Upper lobe of left lung (tissue), 6 donors: ENCODE data around the gene ADD1. TPM values are rescaled to one million over a fixed set of nuclear protein-coding genes. Genes with fewer than 3 reads are reported as not detected.

Experiments used
- ATAC-seq, 2 donors: fragments of 200-7000 bp; cut with Tn5 transposase; one replicate each; pipeline ENCODE4 v1.9.1; 2022; ENCODE audit warnings: mild to moderate bottlenecking in 2 of 2, moderate library complexity in 2 of 2; ENCODE audit not compliant: low FRiP score in 2 of 2
- DNase-seq, 2 donors: peaks; one replicate each; pipeline ENCODE4 v3.0.0-alpha.2; 2019 to 2020
- H3K27ac ChIP-seq, 4 donors: fragments of 200-600 bp; sonication (generic); one replicate each; pipeline ENCODE4 v1.5.1; 2016 to 2019
- H3K27me3 ChIP-seq, 4 donors: fragments of 200-600 bp; sonication (generic); one replicate each; pipeline ENCODE4 v1.5.1; 2017 to 2019
- H3K36me3 ChIP-seq, 4 donors: fragments of 200-600 bp; sonication (generic); one replicate each; pipeline ENCODE4 v1.5.1; 2016 to 2019
- H3K4me1 ChIP-seq, 4 donors: fragments of 200-600 bp; sonication (generic); one replicate each; pipeline ENCODE4 v1.5.1; 2018 to 2019
- H3K4me3 ChIP-seq, 4 donors: fragments of 200-600 bp; sonication (generic); one replicate each; pipeline ENCODE4 v1.5.1; 2017 to 2019; ENCODE audit warnings: mild to moderate bottlenecking in 2 of 4, moderate library complexity in 1 of 4
- H3K9me3 ChIP-seq, 4 donors: fragments of 200-600 bp; sonication (generic); one replicate each; pipeline ENCODE4 v1.5.1; 2018 to 2019
- EP300 ChIP-seq, 4 donors: sonication (generic); formaldehyde crosslinking; IDR thresholded peaks; one replicate each; pipeline ENCODE4 v1.5.1; 2017; ENCODE audit warnings: antibody characterized with exemption in 4 of 4, control low read depth in 2 of 4
- POLR2A ChIP-seq, 4 donors: fragments of 450-650 bp; IDR thresholded peaks; one replicate each; pipeline ENCODE4 v1.5.1; 2016 to 2017; ENCODE audit warnings: antibody characterized with exemption in 4 of 4, mild to moderate bottlenecking in 2 of 4
- POLR2AphosphoS5 ChIP-seq, 2 donors: sonication (generic); formaldehyde crosslinking; IDR thresholded peaks; one replicate each; pipeline ENCODE4 v1.5.1; 2017; ENCODE audit warnings: antibody characterized with exemption in 2 of 2
- WGBS, 2 donors: methylation state at CpG; one replicate each; pipeline ENCODE4 v1.1.5; 2017 to 2018; 5-methylcytosine and 5-hydroxymethylcytosine counted together
- total RNA-seq, 6 donors: library from RNA; depleted of rRNA in 4 of 6; stranded (reverse); fragments of >200 nt in 4 of 6; gene quantifications; one replicate each; pipeline versions ENCODE4 v1.1.0 to v1.2.1, GENCODE V29; 2016 to 2021
- TF ChIP-seq, protein P1 (sequence below), 6 experiments: fragments of 450-650 bp in 4 of 6; fragments of 200-600 bp in 2 of 6; sonication (generic) in 2 of 6; IDR thresholded peaks; one replicate each; pipeline ENCODE4 v1.5.1; 2016 to 2019; ENCODE audit warnings: antibody characterized with exemption in 6 of 6
- donor health status: DM: no; HTN: no; CAD: no; lungs with moderate emphysema.
- donor health status: DM: no; HTN: yes; CAD: no; lungs with severe emphysema.

Gene ADD1
- total RNA-seq, 6 donors from 2014 or later: 184 to 651 (median 290) TPM

DNA sequence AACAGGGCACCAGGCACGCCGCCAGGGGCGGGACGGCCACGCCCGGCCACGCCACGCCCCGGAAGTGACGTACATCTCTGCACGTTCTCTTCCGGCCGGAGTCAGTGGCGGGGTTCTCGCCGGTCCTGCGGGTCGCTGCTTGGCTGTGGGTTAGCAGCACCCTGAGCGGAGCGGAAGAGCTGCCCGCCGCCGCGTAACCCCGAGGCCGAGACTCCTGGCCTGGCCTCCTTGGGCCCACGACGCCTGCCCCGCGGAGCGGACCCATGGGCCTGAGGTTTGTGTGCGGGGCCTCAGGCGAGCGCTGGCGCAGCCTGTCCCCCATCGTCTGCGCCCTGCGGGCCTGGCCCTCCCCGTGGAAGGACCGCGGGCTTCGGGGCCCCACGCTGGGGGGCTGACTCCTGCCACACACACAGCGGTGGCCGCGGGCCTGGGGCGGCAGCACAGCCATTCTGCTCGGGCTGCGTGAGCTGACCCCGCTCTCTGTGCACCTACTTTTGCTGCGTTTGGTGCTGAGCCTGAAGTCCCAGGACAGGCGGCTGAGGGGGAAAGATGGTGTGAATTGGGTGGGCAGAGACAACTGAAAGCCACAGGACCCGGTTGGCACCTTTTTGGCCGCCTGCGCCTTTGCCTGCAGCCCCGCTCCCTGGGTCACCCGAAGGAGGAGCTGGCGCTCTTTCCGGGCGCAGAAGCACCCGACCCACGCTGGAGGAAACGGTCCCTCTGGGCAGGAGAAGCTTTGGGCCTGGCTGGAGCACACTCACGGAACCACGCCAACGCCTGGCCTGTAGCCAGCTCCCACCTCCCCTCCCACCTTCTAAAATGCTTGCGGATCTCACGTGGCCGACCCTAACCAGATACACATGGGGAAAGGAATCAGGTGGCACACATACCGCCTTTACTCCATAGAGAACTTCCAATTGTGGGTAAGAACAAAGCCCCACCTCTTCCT is 91.4 kb downstream of the ADD1 start:
- 2 to 6% methylated on average over 4 to 27 of the region's 70 CpGs for WGBS, 2 donors
- DNase-seq (peak; percentile 94 to 99), ATAC-seq (peak; percentile 71 to 90)
- Histone ChIP-seq H3K27me3 (no peaks in the 10 kb centered on the region), H3K9me3 (no peaks in the 10 kb centered on the region), H3K27ac (peak overlapping the region; percentile 87 to 94 (median 92)), H3K36me3 (peaks cover 8 to 53% (median 37%) of the 10 kb centered on the region in 4 donors), H3K4me3 (peak overlapping the region; percentile 59 to 95 (median 72)), H3K4me1 (peaks cover 51 to 71% (median 67%) of the 10 kb centered on the region in 4 donors)
- TF ChIP-seq, protein P1, sequence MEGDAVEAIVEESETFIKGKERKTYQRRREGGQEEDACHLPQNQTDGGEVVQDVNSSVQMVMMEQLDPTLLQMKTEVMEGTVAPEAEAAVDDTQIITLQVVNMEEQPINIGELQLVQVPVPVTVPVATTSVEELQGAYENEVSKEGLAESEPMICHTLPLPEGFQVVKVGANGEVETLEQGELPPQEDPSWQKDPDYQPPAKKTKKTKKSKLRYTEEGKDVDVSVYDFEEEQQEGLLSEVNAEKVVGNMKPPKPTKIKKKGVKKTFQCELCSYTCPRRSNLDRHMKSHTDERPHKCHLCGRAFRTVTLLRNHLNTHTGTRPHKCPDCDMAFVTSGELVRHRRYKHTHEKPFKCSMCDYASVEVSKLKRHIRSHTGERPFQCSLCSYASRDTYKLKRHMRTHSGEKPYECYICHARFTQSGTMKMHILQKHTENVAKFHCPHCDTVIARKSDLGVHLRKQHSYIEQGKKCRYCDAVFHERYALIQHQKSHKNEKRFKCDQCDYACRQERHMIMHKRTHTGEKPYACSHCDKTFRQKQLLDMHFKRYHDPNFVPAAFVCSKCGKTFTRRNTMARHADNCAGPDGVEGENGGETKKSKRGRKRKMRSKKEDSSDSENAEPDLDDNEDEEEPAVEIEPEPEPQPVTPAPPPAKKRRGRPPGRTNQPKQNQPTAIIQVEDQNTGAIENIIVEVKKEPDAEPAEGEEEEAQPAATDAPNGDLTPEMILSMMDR (IDR thresholded peaks at IDR 0.05): peak in 4 of 6 experiments; percentile 36 to 53 (median 48)
- TF ChIP-seq EP300 (IDR thresholded peaks at IDR 0.05) (peak in 1 of 4 donors; percentile 83), POLR2AphosphoS5 (IDR thresholded peaks at IDR 0.05) (peak; percentile 97 to 99), POLR2A (IDR thresholded peaks at IDR 0.05) (peak in 3 of 4 donors; percentile 84 to 98 (median 97))

DNA sequence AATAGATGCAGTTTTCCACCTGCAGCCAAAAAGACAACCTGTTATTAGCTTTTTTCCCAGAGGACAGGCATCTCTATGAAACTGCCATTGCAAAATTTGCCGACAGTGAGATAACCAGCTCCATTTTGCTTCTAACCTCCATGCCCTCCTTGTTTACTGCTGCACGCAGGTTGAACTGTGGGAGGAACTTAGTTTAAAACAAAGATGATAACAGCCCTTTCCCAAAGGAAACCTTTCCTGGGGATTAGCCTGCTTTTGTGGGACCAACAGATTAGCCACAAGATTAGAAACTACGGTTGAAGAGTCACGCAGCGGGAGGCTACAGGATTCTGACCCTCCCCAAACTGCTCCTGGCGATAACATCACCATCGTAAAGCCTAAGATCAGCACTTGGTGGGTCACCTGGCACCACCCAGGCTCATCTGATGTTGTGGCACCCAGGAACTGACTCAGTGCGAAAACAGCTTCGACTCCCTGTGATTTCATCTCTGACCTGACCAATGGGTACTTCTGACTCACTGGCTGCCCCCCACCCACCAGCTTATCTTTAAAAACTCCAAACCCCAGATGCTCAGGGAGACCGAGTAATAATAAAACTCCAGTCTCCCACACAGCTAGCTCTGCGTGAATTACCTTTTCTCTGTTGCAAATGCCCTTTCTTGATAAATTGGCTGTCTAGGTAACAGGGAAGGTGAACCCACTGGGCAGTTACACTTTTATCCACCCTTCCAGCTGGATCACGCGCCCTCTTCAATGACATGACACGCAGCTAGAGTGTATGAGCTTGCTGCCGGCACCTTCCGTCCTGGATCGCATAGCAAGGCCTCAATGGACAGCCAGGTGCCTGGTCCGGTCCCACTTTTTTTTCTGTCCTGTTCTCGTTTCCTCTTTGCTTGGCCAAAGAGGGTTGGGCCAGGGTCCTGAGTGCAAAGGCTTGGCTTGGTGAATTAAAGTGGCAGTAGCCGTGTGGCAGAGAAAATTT is 92.4 kb downstream of the ADD1 start:
- peak in 1 of 2 donors; percentile 24 for DNase-seq
- H3K27ac ChIP-seq: peak overlapping the region; percentile 87 to 94 (median 92)
- H3K4me1 ChIP-seq: peaks cover 46 to 61% (median 59%) of the 10 kb centered on the region in 4 donors
- H3K36me3 ChIP-seq: peaks cover 15 to 54% (median 37%) of the 10 kb centered on the region in 4 donors
- ATAC-seq: no peak
- peak overlapping the region in 3 of 4 donors; percentile 59 to 95 (median 76) for H3K4me3 ChIP-seq
- WGBS, 2 donors: 81 to 84% methylated on average over 19 to 20 of the region's 20 CpGs
- no peaks in the 10 kb centered on the region for H3K9me3 ChIP-seq
- TF ChIP-seq POLR2AphosphoS5 (IDR thresholded peaks at IDR 0.05) (no peak), POLR2A (IDR thresholded peaks at IDR 0.05) (no peak), EP300 (IDR thresholded peaks at IDR 0.05) (no peak)
- TF ChIP-seq, protein P1 (IDR thresholded peaks at IDR 0.05): no peak
- no peaks in the 10 kb centered on the region for H3K27me3 ChIP-seq

DNA sequence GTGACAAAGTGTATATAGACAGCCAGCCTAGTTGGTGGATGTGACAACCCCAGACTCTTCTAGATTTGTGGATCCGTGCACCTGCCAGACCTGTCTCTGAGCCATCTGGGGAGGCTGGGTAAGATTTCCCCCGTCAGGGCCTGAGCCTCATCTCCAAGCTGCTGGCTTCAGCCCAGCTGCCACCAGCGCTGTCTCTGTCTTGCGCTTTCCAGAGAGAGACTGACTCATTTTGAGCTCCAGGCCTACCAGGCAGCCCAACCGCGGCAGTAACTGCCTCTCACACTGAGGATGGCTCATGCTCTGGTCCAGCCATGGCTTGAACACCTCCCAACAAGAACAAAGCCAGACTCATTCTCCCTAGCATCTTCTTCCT is 93.1 kb downstream of the ADD1 start:
- ATAC-seq (no peak), DNase-seq (peak in 1 of 2 donors; percentile 22)
- H3K27me3 ChIP-seq: no peaks in the 10 kb centered on the region
- peaks cover 16 to 55% (median 39%) of the 10 kb centered on the region in 4 donors for H3K36me3 ChIP-seq
- H3K4me3 ChIP-seq: no peak overlapping the region
- WGBS, 2 donors: 75 to 76% methylated on average over 3 to 5 of the region's 6 CpGs
- peak overlapping the region; percentile 45 to 63 (median 51) for H3K27ac ChIP-seq
- H3K9me3 ChIP-seq: no peaks in the 10 kb centered on the region
- TF ChIP-seq, protein P1 (IDR thresholded peaks at IDR 0.05): no peak
- no peak for TF ChIP-seq POLR2AphosphoS5 (IDR thresholded peaks at IDR 0.05)
- TF ChIP-seq POLR2A (IDR thresholded peaks at IDR 0.05): no peak
- TF ChIP-seq EP300 (IDR thresholded peaks at IDR 0.05): no peak
- peaks cover 39 to 54% (median 52%) of the 10 kb centered on the region in 4 donors for H3K4me1 ChIP-seq

DNA sequence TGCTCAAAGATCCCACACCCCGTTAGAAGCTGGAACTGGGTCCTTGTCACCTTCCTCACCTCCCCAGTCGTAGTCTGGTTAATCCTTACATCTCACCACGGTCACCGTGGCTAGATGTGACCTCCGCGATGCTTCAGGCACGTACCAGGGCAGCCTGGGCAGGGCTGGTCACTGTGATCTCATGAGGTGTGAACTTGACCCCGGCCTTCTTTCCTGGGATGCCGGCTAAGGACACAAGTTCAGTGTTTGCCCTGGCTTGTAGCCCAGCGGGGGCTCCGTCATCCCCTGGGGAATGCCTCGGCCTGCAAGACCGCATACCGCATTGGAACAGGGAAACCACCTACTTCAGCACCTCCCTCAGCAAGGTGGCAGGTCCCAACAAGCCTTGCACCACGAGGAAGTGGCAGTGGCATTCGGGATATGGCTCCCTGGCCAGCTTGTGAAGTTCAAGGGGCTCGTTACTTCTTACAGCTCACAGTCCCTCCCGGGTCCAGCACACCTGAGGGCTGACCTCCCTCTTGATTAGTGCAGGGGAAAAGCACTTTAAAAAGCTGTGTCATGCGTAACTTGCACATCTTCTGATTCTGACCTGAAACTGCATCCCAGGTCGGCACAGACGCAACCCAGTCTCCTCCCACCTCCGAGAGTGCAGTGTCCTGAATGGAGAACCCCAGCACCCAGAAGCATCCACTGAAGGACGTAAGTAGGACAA is 93.7 kb downstream of the ADD1 start:
- Histone ChIP-seq H3K27me3 (no peaks in the 10 kb centered on the region), H3K4me1 (peaks cover 34 to 49% (median 46%) of the 10 kb centered on the region in 4 donors), H3K4me3 (no peak overlapping the region), H3K9me3 (no peaks in the 10 kb centered on the region), H3K27ac (peak overlapping the region; percentile 45 to 63 (median 51)), H3K36me3 (peaks cover 16 to 55% (median 42%) of the 10 kb centered on the region in 4 donors)
- DNase-seq (peak in 1 of 2 donors; percentile 93), ATAC-seq (peak in 1 of 2 donors; percentile 61)
- WGBS, 2 donors: 60 to 62% methylated on average over 14 to 23 of the region's 23 CpGs
- TF ChIP-seq POLR2A (IDR thresholded peaks at IDR 0.05) (peak in 1 of 4 donors; percentile 24), EP300 (IDR thresholded peaks at IDR 0.05) (peak in 2 of 4 donors; percentile 11 to 85), POLR2AphosphoS5 (IDR thresholded peaks at IDR 0.05) (peak; percentile 69 to 70)
- TF ChIP-seq, protein P1 (IDR thresholded peaks at IDR 0.05): no peak
